GM19438 (cell line): ENCODE data around the gene KLHDC3.

ENCODE experiments used
- ATAC-seq: cut with Tn5 transposase; IDR thresholded peaks from one replicate; pipeline ENCODE4 v1.9.1; 2021; ENCODE audit warnings: low read depth; ENCODE audit not compliant: unreplicated experiment

KLHDC3 gene

DNA sequence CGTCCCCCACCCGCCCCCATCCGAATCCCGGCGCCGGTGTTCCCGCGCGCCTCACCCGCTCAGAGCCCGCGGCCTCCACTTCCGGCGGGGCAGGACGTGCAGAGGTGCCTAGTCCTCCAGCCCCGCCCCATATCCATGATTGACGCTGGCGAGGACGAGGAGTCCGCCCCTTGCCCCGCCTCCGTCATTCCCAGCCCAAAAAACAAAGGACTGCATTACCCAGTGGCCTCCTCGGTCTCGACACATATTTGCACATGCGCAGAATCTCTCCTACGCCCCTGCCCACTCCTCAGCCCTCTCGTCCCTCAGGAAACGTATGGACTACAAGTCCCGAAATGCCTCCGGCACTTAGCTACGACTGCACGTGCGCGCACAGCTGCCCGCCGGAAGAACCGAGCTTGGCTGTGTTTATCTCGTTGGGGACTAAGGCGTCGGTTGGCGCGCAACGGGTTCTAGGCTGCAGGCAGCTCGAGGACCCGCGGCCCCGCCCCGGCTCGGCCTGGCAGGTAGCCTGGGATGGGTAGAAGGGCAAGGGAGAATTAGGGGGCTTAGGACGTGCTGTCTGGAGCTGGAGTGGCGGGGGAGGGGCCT lies at the start of gene KLHDC3, which contains the start of gene MEA1:
TSS of gene KLHDC3 (plus strand) at position 407 of the 591 bp plus-strand sequence. CDS start 2,944 bp downstream, outside the sequence.
TSS of gene MEA1 (minus strand) at position 104 of the 591 bp plus-strand sequence. CDS start 133 bp downstream, outside the sequence.
- ATAC-seq, result peak; percentile 93

DNA sequence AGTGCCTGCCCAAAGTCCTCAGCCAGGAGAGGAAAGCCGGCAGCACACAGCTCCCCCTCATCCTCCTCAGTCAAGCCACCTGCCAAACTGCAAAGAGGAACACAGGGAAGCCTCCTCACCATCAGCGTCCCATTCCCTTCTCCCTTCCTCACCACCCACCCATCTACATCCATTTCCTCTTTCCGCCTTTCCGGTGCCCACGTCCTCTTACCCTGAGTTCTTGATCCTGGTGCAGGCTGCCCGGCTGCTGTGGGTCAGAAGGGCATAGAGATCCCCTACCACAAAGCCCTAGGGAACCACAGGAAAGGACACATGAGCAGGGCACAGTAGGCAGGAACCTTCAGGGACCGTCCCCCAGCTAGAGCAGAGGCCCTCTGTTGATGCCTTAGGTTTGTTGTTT lies 47.5 kb upstream of the KLHDC3 start:
- ATAC-seq, result no peak

DNA sequence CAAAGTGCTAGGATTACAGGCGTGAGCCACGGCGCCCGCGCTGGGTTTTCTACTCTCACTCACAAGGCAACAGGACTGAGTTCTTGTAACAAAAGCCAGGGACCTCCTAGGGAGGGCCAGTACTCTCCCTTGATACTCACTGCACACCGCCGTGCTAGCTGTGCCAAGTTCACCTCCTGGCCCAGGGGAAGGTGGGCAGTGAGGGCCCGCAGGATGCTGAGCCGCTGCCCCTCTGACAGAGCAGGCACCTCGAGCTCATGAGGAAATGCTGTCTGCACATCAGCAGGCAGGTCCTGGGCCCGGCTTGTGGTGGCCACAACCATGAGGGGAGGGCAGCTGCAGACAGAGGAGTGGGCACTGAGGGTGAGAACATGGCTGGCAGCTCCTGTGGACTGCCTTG lies 46.8 kb upstream of the KLHDC3 start:
- ATAC-seq, result no peak

GRCh38 chr6:42968126-42968701 lies 45.8 kb upstream of the KLHDC3 start:
- ATAC-seq, result no peak

GRCh38 chr6:42968783-42969182 lies 45.3 kb upstream of the KLHDC3 start:
- no peak for ATAC-seq

GRCh38 chr6:42969431-42969830 lies 44.6 kb upstream of the KLHDC3 start:
- ATAC-seq, result no peak

DNA sequence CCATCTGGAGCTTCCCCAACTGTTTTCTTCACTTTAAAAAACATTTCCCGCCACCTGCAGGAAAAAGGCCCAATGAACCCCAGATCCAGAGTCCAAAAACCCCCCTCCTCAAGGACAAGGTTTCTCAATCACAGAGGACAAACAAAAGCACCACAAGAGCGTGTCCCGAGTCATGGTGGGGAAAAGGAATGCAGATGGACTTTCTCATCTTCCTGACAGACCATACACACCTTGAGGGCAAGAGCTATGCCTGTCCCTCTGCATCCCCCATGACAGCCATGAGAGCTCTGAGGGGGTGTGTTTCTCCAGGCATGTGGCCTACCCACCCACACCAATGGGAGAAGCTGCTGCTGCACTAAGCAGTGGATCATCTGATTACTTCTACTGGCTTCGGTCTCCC lies 44.1 kb upstream of the KLHDC3 start:
- ATAC-seq, result no peak

DNA sequence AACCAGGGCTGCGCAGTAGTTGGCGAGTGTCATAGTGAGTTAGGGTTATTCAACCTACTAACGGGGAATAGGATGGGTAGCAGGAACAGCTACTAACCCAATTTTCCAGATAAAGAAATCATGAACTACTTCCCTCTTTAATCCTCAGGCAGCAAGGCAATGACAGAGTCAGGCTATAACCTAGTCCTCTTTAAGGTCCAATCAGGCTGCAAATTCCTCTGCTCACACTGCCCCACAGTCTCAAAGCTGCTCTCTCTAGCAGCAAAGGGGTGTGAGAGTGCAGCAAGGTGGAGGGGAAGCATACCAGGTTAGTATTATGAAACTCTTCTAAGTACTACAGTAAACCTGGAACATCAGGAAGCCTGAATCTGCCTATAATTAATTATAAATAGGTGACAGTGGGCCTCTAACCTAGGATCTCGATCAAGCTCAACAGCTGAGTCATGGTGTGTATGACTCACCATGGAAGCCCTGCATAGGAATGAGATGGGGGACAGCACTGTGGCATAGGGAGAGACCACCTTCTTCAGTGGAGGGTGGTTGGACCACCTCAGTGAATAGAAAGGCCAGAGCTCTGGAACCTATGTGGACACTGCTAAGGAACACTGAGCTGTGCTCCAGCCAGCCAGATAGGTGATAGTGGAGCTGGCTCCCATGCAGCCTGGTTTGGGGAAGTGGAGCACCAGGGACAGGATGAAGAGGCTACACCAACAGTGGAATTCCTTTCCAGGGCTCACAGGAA lies 43.0 kb upstream of the KLHDC3 start:
- no peak for ATAC-seq

DNA sequence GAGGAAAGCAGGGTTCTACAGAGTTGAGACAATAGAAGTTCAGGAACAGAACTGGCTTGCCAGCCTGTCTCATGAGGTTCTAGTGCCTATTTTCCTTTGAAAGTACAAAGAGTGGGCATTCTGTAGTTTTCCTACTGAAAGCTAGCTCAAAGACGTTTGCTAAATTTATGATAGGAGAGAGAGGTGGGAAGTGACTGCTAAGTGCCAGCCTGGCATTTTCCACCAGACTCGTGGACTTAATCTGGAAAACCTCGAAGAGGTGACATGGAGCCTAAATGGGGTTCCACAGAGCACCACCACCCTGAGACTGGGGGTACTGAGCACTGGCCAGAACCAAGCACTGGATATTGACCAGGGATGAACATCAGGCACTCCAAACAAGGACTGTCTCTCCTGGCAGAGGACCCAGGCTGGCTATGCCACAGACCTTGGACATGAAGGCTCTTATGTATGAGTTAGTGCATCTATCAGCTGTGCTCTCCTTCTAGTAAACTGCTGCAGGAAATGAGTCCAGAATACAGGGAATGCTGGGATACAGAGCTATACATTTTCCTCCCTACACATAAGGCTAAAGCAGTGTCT lies 42.2 kb upstream of the KLHDC3 start:
- no peak for ATAC-seq

- ATAC-seq, result no peak
Observed at GRCh38 chr6:42973926-42974325, 40.1 kb upstream of the KLHDC3 start.

GRCh38 chr6:42974919-42975505 lies 39.0 kb upstream of the KLHDC3 start:
- no peak for ATAC-seq

DNA sequence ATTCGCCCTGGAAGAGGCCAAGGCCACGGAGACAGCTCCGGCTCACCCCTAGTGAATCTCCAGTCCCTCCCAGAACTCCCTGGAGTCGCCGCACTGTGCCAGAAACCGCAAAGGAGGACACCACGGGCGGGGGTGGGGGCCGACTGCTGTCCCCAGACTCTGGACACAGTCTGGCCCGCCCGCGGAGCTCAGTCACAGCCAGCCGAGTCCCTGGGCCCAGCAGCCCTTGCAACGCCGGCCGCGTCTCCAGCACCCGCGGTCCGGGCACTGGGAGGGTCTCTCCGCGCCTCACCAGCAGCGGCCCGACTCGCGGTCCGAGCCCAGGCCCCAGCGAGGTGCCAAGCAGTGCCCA lies 35.6 kb upstream of the KLHDC3 start:
- ATAC-seq, result peak; percentile 13

DNA sequence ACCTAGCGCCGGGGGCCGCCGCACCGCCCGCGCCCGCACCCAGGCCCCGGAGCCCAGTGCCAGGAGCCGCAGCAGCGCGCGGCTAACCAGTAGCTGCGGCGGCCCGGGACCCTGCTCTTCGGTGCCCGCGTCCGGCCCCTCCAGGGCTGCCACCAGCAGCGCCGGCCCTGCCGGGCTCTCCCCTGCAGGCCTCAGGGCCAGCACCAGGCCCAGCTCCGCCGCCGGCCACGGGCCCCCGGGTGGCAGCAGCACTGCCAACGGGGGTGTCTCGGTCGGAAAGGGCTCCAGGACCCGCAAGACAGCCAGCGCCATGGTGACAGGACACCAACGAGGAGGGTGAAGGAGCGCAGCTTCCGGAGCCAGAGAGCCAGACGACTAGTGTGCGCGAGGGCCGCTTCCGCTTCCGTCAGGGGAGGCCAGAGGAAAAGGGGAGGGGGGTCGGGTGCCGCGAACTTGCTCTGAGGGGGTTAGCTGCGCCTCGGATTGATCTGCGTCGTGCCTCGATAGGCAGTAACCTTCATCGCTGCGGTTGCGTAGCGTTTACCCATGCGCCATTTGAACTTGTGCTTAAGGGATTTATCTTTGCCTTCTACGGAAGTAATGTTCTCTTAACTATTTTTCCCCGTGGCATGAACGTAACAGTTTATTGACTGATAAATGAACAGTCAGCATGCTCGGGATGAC lies 35.1 kb upstream of the KLHDC3 start, which contains the start of gene PEX6:
TSS of gene PEX6 (minus strand) at position 343 of the 684 bp plus-strand sequence. CDS start at position 312, 31 bp downstream.
- peak; percentile 89 for ATAC-seq

DNA sequence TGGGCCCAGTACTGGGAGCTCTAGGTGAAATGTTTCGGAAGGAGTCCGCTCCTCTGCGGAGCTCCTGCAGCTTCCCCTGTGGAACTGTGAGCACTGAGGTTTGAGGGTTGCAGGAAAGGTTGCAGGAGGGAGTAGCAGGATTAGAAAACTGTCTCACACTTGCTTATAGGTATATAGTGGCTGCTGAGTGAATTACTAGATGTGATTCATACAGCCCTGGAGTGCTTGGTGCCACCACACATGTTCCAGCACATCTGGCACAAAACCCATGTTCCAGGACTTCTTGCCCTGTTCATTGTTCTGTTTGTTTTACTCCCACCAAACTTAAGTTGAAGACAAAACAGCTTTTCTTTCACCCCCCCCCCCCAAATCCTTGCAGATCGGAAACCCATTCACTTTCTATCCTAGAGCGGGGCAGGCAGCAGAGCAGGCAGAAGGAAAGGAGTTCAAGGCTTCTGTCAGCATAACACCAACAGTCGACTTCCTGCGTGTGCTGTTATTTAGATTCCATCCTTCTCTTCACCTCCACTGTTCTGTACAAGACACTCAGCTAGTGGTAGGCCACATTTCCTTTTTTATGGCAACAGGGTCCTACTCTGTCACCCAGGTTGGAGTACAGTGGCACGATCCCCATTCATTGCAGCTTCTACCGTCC lies 34.4 kb upstream of the KLHDC3 start:
- ATAC-seq, result no peak

GRCh38 chr6:42981836-42982235 lies 32.2 kb upstream of the KLHDC3 start:
- ATAC-seq, result no peak

DNA sequence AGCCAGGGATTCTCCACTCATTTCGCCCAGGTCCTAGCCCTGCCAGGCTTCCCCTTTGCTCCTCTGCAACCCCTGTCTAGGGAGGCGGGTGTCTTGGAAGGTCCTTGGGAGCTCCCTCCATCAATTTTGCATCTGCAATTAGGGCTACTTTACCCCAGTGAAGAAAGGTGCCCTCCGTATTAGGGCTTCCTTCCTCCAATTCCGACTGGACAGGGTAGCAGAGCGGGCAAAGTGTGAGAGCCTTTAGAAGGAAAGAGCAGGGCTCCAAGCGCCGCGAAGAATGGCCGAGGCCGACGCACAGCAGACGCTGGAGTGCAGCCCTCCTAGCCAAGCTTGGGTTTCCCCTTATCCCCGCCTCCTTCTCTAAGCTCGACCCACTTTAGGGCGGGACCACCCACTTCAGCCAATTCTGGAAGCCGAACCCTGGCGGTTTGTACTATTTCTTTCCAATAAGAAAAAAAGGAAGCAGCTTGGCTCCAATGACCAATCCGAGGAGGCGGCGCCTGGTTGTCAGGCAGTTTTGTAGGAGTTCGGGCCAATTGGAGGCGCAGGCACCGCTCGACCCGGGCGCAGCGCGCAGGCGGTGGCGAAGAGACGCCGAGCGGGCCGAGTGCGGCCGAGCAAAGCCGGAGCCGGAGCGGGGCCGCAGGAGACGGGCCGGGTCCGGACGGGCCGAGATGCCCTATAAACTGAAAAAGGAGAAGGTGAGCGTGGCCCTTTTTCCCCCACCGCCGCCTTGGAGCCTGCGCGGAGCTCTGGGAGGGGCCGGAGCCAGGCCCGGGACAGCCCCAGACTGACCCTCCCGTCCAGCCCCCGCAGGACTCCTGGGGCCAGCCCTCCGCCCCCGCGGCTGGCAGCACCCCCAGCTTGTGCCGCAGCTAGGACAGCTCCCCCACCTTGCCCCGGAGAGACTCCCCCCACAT lies 29.8 kb upstream of the KLHDC3 start, which contains the start of gene PPP2R5D:
TSS of gene PPP2R5D (plus strand) at position 570 of the 923 bp plus-strand sequence. CDS start at position 678, 108 bp downstream.
- peak; percentile 95 for ATAC-seq

GRCh38 chr6:42984924-42985475 lies 29.0 kb upstream of the KLHDC3 start:
- no peak for ATAC-seq
